Measurements from ENCODE around the gene HOXD12.

HOXD12 gene, protein sequence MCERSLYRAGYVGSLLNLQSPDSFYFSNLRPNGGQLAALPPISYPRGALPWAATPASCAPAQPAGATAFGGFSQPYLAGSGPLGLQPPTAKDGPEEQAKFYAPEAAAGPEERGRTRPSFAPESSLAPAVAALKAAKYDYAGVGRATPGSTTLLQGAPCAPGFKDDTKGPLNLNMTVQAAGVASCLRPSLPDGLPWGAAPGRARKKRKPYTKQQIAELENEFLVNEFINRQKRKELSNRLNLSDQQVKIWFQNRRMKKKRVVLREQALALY

DNA sequence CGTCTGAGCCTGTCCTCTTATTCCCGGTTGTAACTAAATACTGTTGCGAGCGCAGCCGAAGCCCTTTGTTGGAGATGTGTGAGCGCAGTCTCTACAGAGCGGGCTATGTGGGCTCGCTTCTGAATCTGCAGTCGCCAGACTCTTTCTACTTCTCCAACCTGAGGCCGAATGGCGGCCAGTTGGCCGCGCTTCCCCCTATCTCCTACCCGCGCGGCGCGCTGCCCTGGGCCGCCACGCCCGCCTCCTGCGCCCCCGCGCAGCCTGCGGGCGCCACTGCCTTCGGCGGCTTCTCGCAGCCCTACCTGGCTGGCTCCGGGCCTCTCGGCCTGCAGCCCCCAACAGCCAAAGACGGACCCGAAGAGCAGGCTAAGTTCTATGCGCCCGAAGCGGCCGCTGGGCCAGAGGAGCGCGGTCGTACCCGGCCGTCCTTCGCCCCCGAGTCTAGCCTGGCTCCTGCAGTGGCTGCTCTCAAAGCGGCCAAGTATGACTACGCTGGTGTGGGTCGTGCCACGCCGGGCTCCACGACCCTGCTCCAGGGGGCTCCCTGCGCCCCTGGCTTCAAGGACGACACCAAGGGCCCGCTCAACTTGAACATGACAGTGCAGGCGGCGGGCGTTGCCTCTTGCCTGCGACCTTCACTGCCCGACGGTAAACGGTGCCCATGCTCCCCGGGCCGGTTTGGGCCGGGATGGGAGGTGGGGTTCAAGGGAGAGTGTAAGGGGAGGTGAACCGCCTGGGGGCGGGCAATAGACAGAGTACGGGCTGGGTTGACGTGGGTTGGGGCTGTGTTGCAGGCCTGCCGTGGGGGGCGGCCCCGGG lies at the start of gene HOXD12:
HOXD12 (plus strand) TSS at position 68 of the 819 bp plus-strand sequence; CDS start at position 75, 7 bp downstream.
- DNase-seq = no peak

DNA sequence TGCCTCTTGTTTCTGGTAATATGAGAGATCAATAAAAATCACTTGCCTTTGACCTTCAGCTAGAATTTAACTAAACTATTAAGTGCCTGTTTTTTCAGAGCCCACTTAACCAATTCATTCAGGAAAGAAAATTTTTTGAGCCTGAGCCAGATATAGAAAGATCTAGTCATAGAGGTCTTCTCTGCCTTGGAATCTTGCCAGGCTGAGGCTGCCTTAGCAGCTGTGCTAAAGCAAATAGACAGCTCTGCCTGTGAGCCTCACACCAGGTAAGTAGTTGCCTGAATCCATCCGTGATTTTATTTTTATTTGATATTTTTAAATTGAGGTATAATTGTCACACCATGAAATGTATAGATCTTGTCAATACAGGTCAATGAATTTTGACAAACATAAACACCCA lies 43.2 kb upstream of the HOXD12 start:
- DNase-seq = peak; percentile 73

DNA sequence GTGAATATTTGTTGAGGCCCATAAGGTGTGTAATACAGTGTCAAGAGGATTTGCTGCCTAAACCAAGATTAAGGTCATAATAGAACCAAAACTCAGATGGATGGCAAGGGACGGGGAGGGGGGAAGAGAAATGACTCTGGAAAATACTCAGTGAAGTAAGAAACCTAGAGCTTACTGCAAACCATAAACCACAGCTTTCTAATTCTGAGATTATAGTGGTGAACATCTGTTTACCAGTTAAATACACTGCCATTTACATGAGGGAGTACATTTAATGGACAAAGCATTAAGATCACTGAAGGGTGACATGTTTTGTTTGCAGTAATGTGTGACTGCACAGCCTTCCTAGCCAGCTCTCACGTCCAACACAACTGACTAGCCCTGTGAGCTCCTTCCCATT lies 35.6 kb upstream of the HOXD12 start:
- DNase-seq = no peak

DNA sequence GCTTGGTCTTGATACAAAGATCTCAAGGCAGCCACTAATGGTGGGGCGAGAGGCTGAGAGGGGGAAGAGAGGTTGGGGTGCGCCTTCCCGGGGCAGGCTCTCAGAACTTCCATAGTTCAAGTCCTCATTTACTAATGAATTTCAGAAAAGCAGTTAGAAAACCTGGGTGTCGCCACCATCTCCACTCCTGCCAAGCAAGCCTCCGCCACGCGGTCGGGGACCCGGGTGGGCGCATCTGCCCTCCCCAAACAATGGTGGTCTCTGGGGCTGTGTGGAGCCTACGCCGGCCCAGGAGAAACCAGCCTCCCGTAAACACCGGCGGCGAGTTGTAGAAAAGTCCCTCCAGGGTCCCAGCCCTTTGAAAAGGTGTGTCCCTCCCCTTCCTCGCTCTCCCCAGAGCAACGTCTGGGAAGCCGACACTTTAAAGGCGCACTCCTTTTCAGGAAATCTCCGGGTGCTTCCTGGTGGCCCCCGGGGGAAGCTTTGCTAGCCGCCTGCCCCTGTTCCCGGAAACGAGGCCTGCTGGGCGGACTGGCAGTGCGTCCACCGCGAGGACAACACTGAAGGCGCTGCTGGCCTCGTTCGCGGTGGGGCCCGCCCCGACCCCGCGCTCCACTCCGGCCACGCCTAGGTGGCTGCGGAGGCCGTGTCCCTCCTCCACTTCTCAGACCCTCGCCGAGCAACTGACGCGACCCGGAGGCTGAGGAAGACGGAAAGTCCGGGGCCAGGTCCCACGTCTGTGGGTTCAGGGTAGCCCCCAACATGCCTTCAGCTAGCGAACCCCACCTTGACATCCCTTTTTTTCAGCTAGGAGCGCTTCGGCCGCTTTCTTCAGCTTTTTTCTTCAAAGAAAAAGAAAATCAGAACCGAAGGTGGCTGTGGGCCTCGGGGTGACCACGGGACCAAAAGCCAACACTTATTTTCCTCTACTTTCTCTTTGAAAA lies 32.7 kb upstream of the HOXD12 start:
- DNase-seq = no peak

DNA sequence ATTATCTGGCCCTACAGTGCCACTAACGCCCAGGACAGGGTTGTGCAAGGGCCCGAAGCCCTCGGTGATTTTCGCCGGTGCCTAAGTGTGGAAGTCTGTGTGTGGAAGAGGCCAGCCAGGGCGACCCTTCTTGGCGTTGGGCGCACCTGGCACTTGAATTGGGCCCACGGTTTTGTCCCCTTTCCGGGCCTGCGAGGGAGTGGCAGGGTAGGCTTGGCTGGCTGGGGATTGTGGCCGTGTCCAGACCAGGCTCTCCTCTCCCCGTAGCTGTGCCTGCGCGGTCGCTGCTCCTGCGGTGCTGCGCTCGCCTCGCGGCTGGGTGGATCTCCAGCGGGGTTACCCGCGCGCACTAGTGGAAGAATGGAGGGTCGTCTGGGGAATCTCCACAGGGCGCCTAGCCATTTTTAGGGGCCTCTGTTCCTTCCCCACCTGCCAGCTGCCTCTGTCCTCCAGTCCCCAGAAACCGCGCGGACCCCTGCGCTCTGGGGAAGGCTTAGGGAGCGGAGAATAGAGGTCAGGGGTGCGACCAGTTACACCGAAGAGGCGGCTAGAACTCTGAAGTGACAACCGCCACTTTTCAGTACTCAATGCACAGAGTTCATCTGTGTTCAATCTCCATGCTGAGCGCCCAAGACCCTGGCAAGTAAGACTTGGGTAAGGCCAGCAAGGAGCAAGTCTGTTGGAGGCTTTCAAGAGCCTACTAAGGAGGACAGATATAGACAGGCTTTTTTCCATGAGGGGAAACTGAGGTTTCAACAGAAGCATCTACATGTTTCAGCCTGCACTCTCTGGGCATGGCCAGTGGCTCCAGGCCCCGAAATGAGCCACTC lies 31.8 kb upstream of the HOXD12 start:
- no peak for DNase-seq

DNA sequence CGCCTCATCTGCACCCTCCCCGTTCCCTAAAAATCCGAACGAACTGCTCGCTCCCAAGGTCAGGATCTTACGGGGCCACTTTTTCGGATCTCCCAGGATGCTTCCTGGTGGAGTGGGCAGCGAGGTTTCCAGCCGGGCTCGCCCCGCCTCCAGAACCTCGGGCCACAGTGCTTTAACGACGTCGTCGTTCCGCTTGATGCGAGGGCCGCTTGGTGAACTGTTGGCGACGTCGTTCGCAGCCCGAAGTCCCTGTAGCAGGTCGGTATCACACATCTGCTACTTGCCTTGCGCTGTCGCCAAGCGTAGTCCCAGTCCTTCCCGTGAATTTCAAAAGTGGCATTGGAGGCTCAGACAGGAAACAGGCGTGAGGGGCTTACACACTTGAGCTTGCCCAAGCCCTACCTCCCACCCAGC lies 31.2 kb upstream of the HOXD12 start:
- DNase-seq = no peak

DNA sequence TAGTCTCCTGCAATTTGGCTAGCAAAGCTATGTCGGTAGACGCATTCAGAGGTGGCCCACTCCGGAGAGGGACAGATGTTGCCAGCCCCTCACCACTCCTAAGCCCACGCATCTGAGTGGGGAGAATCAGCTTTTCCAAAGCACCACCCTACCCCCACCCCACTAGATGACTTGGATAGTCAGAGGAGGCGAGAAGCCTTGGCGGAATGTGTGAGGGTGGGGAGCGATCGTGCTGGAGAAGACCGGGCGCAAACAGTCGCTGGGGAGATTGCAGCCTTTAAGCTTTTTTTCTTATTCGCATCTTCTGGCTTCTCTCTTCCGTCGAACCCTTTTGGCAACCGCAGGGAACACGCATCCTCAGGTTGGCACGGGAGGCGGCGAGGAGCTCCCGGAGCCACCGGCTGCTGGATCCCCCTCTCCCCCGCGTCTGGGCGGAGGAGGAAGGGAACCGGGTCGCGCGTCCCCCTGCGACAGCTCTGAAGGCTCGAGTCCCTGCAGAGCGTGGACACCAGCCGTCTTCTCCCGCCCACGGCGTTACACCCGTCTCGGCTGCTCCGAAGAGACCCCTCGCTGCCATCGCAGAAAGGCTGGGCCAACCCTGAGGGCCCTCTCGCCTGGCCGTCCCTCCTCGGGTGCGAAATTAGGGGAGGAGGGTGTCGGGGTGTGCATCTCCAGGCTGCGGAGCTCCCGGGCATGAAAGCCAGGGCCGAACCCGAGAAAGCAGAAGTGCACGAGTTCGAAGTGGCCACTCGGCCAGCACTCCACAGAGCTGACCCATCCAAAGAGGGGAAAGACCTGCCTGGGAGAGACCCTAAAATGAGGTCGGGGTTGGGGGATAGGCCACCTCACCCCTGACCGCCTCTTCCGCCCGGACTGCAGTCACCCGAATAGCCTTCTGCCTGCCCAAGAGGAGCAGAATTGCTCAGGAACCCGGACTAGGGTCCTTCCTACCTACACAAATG lies 28.0 kb upstream of the HOXD12 start:
- DNase-seq = no peak

DNA sequence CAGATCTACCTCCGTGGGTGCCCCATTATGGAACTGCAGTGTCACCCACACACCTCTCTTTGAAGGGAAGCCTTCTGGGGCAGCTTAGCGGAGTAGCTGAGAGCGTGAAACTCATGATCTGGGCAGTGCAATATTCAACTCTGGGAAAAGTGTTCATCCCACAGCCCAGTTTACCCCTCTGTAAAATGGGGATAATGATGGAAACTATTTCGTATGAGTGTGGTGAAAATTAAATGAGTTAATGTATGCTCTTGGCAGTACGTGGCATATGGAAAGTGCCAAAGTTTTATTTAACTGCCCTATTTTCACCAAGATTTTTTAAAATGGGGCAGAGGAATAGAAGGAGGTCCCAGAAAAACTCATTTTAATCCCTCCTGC lies 27.3 kb upstream of the HOXD12 start:
- no peak for DNase-seq

DNA sequence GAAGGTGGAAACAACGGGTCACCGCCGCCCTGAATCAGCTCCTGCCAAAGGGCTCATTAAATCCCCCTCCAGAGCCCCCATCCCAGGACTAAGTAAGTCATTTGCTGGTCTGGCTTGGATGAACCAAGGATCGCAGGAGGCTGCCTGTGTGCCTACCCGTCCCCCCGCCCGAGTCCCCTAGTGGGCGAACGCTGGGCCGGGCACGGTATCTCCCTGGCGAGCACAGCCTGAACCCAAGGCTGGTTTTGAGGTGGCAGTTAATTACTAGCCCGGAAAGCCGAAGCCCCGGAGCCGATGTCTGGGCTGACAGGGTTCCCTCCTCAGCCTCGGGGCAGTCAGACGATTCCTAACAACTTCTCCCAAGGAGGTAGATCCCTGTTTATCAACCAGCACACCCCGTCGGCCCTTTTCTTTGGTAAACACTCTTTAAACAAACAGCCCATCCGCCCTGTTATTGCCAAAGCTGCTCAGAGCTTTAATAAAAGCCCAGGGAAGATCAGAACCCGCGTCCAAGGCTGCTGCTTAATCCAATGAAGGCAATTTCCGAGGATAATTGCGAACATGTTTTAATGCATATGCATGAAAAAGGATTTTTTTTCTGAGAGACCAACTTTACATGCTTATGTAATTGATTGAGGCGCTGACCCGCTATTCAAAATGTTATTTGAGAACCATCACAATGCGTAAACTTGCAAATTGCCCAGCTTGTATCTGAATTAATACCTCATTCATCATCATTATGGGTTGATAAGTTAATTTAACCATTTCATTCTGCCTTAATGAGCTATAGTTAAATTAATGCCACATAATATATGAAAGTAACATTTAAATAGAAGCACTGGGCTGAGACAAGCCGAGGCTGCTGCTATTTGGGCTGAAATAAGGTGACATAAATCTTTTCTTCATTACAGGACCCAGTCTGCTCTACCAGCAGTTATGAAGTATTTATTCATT lies 26.4 kb upstream of the HOXD12 start:
- no peak for DNase-seq

DNA sequence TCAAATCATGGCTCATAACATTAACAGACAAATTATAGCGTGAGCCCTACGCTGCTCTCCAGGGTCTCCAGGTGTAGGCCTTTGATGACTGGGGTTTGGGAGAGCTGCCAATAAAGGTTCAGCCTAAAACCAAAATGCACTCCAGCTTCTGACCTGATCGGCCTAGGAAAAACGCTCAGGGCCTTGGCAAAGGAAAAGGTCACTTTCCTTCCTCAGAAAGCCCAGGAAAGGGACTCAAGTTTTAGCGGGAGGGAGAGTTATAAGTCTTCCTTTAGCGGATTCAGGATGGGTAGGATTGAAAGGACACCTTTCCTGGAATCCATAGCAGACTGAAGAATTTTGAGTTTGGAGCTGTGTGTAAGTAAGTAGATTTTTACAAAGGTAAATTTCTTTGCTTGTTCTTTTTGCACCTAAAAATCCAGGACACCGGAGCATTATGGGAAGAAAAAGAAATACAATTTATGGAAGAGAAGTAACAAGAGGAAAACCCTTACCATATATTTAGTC lies 24.6 kb upstream of the HOXD12 start:
- DNase-seq = no peak

DNA sequence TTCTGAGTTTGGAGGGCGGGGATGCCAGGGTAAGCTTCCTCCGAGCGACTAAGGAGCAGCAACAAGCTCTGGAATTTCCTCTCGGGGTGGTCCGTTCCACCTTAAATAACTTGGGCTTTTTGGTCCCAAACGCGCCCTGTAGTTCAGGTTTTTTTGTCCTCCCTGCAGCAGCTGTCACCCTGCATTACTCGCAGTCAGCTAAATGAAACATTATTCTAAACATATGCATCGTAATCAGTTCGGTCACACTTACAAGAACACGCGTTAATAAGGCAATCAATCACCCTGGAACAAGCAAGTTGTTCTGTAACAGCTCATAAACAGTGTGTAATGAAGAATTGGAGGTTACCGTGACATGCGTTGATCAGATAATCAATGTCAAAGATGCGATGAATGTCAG lies 24.1 kb upstream of the HOXD12 start:
- no peak for DNase-seq

DNA sequence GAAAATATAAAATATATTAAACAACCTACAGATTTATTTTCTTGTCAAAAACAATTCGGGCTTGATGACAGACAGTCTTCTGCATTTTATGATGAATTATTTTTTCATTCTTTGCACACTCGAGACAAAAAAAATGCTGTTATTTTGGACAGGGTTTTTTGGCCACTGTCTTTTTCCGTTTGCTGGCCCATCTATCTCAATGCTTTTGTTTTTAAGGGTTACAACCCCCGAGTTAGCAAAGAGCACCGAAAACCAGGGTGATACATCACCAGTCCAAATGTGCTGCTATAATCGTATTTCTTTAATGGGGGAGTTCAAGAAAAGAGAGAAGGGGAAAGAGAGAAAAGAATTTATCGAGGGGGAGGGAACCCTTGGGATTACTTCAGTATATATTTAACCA lies 23.5 kb upstream of the HOXD12 start:
- no peak for DNase-seq

DNA sequence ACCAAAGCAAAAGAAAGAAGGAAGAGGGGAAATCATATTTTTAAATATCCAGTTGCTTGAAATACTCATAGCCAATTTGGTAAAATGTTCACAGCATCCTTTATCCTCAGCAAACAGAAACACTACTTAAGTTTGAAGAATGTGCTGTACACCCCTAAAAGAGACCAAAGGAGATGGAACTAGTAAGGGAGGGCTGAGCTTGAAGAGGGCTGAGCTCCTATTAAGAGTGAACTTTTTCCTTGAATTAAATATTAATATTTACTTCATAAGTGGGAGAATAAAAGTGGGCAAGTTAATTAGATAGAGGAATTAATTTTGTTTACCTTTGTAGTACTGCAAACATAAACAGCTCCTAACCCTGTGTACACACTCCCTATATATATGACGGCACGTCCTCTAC lies 22.8 kb upstream of the HOXD12 start:
- no peak for DNase-seq

DNA sequence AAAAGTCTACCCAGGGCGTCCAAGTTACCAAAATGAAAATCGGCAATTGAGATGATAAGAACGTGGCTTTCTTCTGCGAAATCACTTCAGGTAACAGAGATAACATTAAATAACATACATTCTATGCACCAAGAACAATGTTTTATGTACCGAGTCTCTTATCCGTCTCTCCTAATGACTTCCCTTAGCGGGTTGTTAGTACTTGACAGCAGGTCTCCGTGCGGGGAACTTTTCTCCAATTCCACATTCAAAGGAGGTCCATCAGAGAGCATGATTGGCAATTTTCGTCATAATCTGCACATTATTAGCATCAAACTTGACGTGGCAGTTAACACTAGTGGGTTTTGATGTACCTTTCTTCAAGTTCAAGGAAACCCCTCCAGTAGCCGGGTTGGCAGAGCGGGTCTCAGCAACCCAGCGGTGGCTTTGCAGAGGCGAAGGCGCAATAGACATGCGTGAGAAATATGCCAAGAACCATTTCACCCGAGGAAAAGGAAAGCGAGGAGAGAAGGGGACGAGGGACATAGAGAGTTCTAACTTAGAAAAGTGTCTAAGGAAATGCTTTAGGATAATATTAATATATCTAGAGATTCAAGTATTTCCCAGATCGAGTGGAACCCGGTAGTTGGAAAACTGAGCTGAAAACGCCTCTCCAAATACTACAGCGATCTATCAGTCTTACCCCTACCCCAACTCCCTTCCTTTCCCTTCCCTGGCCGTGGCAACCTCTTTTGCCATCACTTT lies 20.9 kb upstream of the HOXD12 start:
- no peak for DNase-seq

DNA sequence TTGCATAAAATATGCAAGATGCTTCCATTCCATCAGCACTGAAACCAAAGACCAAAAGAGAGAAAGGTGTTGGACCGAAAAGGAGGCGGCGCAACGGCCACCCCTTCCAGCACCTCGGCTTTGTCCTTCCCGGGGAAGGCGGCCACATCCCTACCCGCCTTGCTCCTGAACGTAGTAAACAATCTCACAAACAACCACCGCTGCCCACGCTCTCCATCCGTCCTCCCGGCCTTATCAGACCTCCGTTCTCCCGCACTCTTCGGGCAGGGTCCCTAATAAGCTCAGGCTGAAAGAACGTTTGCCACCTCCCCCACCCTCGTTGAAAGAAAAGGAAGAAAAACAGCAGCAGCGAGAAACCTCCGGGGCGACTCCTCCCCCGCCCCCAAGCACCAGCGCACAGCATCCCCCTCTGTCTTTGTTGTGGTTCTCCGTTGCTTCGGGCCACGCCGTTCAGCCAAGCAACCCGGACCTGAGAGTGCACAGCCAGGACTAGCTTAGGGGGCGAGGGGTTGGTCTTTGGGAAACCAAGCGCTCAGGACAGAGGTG lies 20.2 kb upstream of the HOXD12 start:
- DNase-seq = peak; percentile 35

DNA sequence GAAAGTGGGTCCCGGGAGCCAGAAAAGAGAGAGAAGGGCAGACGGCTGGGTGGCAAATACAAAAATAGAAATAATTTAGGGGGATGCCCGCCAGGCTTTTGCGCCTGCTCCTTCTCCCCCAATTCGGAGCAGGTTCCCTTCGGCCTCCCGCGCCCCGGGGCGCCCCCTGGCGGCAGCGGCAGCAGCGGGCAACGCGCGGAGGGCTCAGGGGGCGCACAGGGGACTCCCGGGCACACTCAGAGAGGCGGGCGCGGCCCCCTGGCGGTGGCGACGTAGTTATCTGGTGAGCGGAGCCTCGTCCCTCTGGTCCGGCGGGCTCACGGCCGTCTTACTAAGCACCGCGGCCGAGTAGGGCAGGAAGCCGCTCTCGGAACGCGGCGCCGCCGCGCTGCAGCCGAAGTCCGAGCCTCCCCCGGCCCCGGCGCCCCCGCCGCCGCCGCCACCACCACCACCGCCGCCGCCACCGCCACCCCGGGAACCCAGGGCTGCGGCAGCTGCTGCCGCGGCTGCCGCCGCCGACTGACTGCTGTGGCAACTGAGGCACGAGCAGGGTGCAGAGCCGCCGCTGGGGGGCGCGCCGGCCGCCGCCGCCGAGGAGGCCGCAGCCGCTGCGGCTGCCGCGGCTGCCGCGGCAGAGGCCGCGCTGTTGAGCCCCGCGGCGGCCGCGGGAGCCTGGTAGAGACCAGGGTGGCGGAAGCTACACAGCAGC lies 19.6 kb upstream of the HOXD12 start:
- DNase-seq = peak; percentile 63

DNA sequence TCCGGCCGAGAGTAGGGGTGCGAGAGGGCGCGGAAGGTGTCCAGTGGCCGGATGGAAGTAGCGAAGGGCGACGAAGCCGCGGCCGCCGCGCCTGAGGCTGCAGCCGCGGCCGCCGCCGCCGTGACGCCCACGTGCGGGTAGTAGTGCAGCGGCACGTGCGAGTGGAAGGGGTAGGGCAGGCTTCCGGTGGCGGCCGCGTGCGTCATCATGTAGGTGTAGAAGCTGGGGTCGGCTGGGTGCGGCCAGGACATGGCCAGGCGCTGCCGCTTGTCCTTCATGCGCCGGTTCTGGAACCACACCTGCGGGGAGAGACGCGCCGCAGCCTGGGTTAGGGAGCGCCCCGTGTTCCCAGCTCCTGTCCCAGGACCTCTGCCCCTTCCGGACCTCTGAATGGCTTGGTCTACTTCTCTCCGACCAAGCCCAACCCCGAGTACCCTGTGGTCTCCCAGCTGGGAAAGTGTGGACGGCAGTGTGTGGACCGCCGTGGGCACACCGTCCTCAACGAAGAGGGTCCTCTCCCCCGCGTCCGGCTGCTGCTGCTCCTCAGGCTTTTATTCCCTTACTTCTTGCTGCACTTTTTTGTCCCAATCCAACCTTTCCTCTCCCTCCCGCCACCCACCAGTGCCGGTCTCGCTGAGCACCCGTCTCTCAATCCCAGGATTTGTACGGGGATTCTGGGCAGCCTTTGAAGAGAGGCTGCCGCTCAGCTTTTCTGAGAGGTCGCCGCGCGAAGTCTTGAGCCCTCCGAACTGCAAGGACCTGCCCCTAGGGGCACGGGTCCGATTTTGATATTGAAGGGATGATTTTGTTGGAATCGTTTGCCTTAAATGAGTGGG lies 18.8 kb upstream of the HOXD12 start:
- DNase-seq = no peak

Data from NCI-H510A (cell line).